GM06990 (cell line): ENCODE measurements around the gene UPK1B.

Experiments used
- DNase-seq: peaks from one replicate; pipeline ENCODE4 v3.0.0-alpha.2; 2011; ENCODE audit not compliant: insufficient read length; ENCODE audit errors: extremely low read depth
- H3K27me3 ChIP-seq: replicated peaks from 2 replicates; pipeline ENCODE4 v1.6.0; 2011; ENCODE audit warnings: low read length; ENCODE audit not compliant: control insufficient read depth, insufficient read depth
- H3K36me3 ChIP-seq: 2 replicates; pipeline ENCODE4 v1.5.1; 2011; ENCODE audit warnings: low read length; ENCODE audit not compliant: control insufficient read depth, insufficient read depth
- H3K4me3 ChIP-seq: replicated peaks from 2 replicates; pipeline ENCODE4 v1.5.1; 2011; ENCODE audit warnings: low read depth, mild to moderate bottlenecking, control low read depth, low read length
- CTCF ChIP-seq: IDR thresholded peaks from 2 replicates; pipeline ENCODE4 v1.5.1; 2011; ENCODE audit warnings: low read length, control low read depth, mild to moderate bottlenecking, inconsistent platforms; ENCODE audit not compliant: insufficient read depth, poor library complexity, severe bottlenecking

Gene UPK1B

GRCh38 chr3:119170821-119171220, 2.6 kb upstream of the UPK1B start:
- Histone ChIP-seq H3K36me3 (no peaks in the 10 kb centered on the region), H3K4me3 (no peak overlapping the region), H3K27me3 (no peaks in the 10 kb centered on the region; the same call in 1 of the 2 replicates)
- TF ChIP-seq CTCF, result no peak
- DNase-seq, result no peak

DNA sequence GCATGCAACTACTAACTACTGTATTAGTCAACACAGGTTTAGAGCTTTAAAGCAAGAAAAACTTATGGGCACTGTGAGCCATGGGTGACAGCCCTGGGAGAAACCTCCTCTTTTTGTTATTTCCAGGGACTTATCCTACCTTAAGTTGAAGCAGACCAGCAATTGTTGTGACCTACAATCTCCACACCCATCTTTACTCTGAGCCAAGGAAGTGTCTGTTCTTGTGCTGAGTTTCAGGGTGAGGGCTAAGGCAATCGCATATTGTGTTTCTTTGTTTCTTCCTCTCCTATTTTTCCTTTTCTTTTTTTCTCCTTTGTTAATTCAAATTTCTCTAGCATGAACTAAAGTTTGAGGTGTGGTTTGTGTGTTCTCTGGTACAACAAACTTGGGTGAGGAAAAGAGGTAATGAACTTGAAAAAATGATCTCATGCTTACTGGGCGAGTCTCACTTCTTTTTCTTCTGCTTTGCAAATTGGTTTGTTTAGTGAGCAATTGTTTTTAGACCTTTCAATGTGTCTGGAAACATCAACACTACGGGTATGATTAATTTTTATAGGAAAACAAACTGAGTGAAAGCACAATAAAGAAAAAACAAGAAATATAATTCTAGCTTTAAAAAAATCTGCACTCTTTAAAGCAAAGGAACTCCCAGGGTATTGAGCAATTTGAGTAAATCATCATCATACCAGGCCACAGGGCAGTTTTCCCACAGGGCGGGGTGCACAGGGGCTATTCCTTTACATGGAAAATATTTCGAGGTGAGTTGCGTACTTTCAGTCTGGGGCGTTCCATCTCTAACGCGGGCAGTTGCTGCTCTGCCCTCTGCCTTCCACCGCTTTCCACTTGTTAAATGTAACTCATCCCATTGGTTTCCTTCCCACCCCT, 2.7 kb downstream of the UPK1B start:
- no peak for TF ChIP-seq CTCF
- H3K27me3 ChIP-seq, result no peaks in the 10 kb centered on the region; the same call in 1 of the 2 replicates
- no peak overlapping the region for H3K4me3 ChIP-seq
- DNase-seq, result no peak
- no peaks in the 10 kb centered on the region for H3K36me3 ChIP-seq

DNA sequence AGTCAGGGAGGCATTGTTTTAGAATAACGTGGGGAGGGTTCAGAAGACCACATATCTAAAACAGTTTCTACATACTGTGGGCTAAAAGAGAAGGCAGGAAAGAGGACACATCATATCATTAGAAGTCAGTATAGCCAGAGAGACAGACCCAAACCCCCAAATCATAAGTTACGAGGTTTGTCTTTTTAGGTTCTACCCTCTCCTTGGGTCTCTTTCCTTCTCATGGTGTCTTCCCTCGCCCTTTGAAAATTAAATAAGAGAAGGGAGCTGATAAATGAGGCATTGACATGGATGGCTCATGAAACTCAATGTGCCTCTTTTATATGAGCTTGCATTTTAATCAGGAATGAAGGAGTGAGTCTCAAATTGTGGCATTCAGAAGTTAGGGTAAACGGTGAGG, 3.4 kb downstream of the UPK1B start:
- H3K27me3 ChIP-seq, result no peaks in the 10 kb centered on the region; the same call in 1 of the 2 replicates
- H3K36me3 ChIP-seq, result no peaks in the 10 kb centered on the region
- H3K4me3 ChIP-seq, result no peak overlapping the region
- TF ChIP-seq CTCF, result no peak
- DNase-seq, result no peak

DNA sequence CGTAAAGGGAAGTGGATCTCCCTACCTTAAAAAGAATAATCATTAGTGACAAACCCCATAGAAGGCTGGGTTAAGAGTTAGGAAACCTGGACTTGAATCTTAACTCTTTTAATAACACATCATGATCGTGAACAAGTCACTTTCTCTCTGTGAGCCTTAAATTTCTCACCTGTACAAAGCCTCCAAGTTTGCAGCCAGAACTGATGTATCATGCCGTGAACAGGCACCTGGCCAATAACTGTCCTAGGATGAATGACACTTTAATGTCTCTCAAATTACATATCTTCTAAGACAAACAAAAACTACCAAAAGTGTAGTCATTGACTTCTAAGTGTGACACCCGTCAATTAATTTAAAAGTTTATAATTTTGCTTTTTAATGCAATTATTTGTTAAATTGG, 3.9 kb downstream of the UPK1B start:
- no peak for TF ChIP-seq CTCF
- Histone ChIP-seq H3K27me3 (no peaks in the 10 kb centered on the region; the same call in 1 of the 2 replicates), H3K4me3 (no peak overlapping the region), H3K36me3 (no peaks in the 10 kb centered on the region)
- DNase-seq, result no peak

GRCh38 chr3:119181765-119182164, 8.4 kb downstream of the UPK1B start:
- TF ChIP-seq CTCF, result no peak
- no peaks in the 10 kb centered on the region; the same call in 1 of the 2 replicates for H3K27me3 ChIP-seq
- DNase-seq, result no peak
- no peak overlapping the region for H3K4me3 ChIP-seq
- no peaks in the 10 kb centered on the region for H3K36me3 ChIP-seq
